HepG2 (cell line): Measurements from ENCODE around the gene LONP1. TPM values are rescaled to one million over a fixed set of nuclear protein-coding genes. Genes with fewer than 3 reads are reported as not detected.

ENCODE experiments used
- CREB1 ChIP-seq, 2 experiments: fragments of 450-650 bp in 1 of 2; IDR thresholded peaks; 2 replicates each; pipeline ENCODE4 v1.6.1; 2016 to 2017; ENCODE audit warnings: control low read depth in 1 of 2, mild to moderate bottlenecking in 1 of 2, missing compliant biosample characterization in 1 of 2, missing genetic modification characterization in 1 of 2
- E2F2 ChIP-seq: sonication (generic); formaldehyde crosslinking; IDR thresholded peaks from 2 replicates; pipeline ENCODE4 v1.4.0; 2020; ENCODE audit warnings: missing genetic modification reagents, borderline replicate concordance
- FOXM1 ChIP-seq: sonication (generic); formaldehyde crosslinking; IDR thresholded peaks from 2 replicates; pipeline ENCODE4 v1.5.0; 2020; ENCODE audit warnings: missing genetic modification reagents
- ONECUT2 ChIP-seq: sonication (generic); formaldehyde crosslinking; IDR thresholded peaks from 2 replicates; pipeline ENCODE4 v1.4.0; 2020; ENCODE audit warnings: missing genetic modification reagents
- POLR2AphosphoS5 ChIP-seq: IDR thresholded peaks from 2 replicates; pipeline ENCODE4 v1.6.1; 2012; ENCODE audit warnings: low read depth, low read length
- STAT5B ChIP-seq: sonication (generic); formaldehyde crosslinking; IDR thresholded peaks from 2 replicates; pipeline ENCODE4 v1.4.0; 2020; ENCODE audit warnings: missing genetic modification reagents
- TFDP2 ChIP-seq: sonication (generic); formaldehyde crosslinking; IDR thresholded peaks from 2 replicates; pipeline ENCODE4 v1.4.0; 2020; ENCODE audit warnings: missing genetic modification reagents
- ZFP62 ChIP-seq: sonication (generic); formaldehyde crosslinking; IDR thresholded peaks from 2 replicates; pipeline ENCODE4 v1.4.0; 2020; ENCODE audit warnings: missing genetic modification reagents
- ZNF136 ChIP-seq: sonication (generic); formaldehyde crosslinking; IDR thresholded peaks from 2 replicates; pipeline ENCODE4 v1.8.1; 2022; ENCODE audit warnings: low read depth, mild to moderate bottlenecking, moderate library complexity, missing genetic modification reagents
- ZNF24 ChIP-seq: fragments of 450-650 bp; IDR thresholded peaks from 2 replicates; pipeline ENCODE4 v1.6.1; 2017; ENCODE audit warnings: antibody characterized with exemption, mild to moderate bottlenecking
- ZNF503 ChIP-seq: sonication (generic); formaldehyde crosslinking; IDR thresholded peaks from 2 replicates; pipeline ENCODE4 v1.4.0; 2020; ENCODE audit warnings: missing genetic modification reagents
- ZNF556 ChIP-seq: sonication (generic); formaldehyde crosslinking; IDR thresholded peaks from 2 replicates; pipeline ENCODE4 v1.4.0; 2020; ENCODE audit warnings: mild to moderate bottlenecking, missing genetic modification reagents, borderline replicate concordance
- ZSCAN22 ChIP-seq: sonication (generic); formaldehyde crosslinking; IDR thresholded peaks from 2 replicates; pipeline ENCODE4 v1.4.0; 2020; ENCODE audit warnings: mild to moderate bottlenecking, missing genetic modification reagents
- polyA plus RNA-seq, 8 experiments: library from polyadenylated mRNA; depleted of rRNA in 3 of 8; stranded (reverse) in 7 of 8; unstranded in 1 of 8; fragments of >200 nt; fragmentation: Illumina TruSeq in 4 of 8; extraction: Trizol in 4 of 8; gene quantifications; 2 replicates each; pipeline versions ENCODE4 v1.2.1 to v1.2.3, GENCODE V29; 2011 to 2016; ENCODE audit warnings: low read depth in 4 of 8, missing spikeins in 1 of 8, mixed read lengths in 1 of 8; ENCODE audit not compliant: insufficient read depth in 1 of 8
- total RNA-seq, 5 experiments: library from RNA; depleted of rRNA; stranded (reverse); fragments of >200 nt; fragmentation: Illumina TruSeq; extraction: Trizol; gene quantifications; 2 replicates each; pipeline ENCODE4 v1.2.3, GENCODE V29; 2016; ENCODE audit warnings: low read depth in 1 of 5
- TF ChIP-seq, protein P1 (sequence below): sonication (generic); formaldehyde crosslinking; IDR thresholded peaks from 2 replicates; pipeline ENCODE4 v1.4.0; 2020; ENCODE audit warnings: missing genetic modification reagents
- TF ChIP-seq, protein P2 (sequence below): fragments of 450-650 bp; IDR thresholded peaks from 2 replicates; pipeline ENCODE4 v1.6.1; 2016
- TF ChIP-seq, protein P3 (sequence below): sonication (generic); formaldehyde crosslinking; IDR thresholded peaks from 2 replicates; pipeline ENCODE4 v1.4.0; 2020; ENCODE audit warnings: mild to moderate bottlenecking, missing genetic modification reagents
- TF ChIP-seq, protein P4 (sequence below): sonication (generic); formaldehyde crosslinking; IDR thresholded peaks from 2 replicates; pipeline ENCODE4 v1.4.0; 2020; ENCODE audit warnings: mild to moderate bottlenecking, missing genetic modification reagents

The LONP1 gene
- total and polyA plus RNA-seq, 2 of the 13 experiments (the other 11 are each of a cell fraction or from before 2014, with no cell fraction given) = 59.5 to 76.8 TPM

- TF ChIP-seq ZNF24 = no peak
- peak; percentile 98 for TF ChIP-seq POLR2AphosphoS5
- no peak for TF ChIP-seq CREB1 (IDR thresholded peaks at IDR 0.05)
- TF ChIP-seq CREB1 (CRISPR knock-in tag; IDR thresholded peaks at IDR 0.05) = no peak
- no peak for TF ChIP-seq ZSCAN22
- peak; percentile 76; the same call in 1 of the 2 replicates for TF ChIP-seq ZNF556 (CRISPR knock-in tag)
- TF ChIP-seq FOXM1 (CRISPR knock-in tag) = no peak
- 0 out of 2 replicates have a peak, but pooled peaks have one; percentile 31 for TF ChIP-seq ONECUT2 (CRISPR knock-in tag)
- TF ChIP-seq, protein P1, sequence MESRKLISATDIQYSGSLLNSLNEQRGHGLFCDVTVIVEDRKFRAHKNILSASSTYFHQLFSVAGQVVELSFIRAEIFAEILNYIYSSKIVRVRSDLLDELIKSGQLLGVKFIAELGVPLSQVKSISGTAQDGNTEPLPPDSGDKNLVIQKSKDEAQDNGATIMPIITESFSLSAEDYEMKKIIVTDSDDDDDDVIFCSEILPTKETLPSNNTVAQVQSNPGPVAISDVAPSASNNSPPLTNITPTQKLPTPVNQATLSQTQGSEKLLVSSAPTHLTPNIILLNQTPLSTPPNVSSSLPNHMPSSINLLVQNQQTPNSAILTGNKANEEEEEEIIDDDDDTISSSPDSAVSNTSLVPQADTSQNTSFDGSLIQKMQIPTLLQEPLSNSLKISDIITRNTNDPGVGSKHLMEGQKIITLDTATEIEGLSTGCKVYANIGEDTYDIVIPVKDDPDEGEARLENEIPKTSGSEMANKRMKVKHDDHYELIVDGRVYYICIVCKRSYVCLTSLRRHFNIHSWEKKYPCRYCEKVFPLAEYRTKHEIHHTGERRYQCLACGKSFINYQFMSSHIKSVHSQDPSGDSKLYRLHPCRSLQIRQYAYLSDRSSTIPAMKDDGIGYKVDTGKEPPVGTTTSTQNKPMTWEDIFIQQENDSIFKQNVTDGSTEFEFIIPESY (CRISPR knock-in tag) = peak; percentile 45; the same call in 1 of the 2 replicates
- no peak for TF ChIP-seq ZFP62 (CRISPR knock-in tag)
- TF ChIP-seq ZNF503 (CRISPR knock-in tag) = 0 out of 2 replicates have a peak, but pooled peaks have one; percentile 63
- TF ChIP-seq, protein P2, sequence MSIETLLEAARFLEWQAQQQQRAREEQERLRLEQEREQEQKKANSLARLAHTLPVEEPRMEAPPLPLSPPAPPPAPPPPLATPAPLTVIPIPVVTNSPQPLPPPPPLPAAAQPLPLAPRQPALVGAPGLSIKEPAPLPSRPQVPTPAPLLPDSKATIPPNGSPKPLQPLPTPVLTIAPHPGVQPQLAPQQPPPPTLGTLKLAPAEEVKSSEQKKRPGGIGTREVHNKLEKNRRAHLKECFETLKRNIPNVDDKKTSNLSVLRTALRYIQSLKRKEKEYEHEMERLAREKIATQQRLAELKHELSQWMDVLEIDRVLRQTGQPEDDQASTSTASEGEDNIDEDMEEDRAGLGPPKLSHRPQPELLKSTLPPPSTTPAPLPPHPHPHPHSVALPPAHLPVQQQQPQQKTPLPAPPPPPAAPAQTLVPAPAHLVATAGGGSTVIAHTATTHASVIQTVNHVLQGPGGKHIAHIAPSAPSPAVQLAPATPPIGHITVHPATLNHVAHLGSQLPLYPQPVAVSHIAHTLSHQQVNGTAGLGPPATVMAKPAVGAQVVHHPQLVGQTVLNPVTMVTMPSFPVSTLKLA = no peak
- TF ChIP-seq, protein P3, sequence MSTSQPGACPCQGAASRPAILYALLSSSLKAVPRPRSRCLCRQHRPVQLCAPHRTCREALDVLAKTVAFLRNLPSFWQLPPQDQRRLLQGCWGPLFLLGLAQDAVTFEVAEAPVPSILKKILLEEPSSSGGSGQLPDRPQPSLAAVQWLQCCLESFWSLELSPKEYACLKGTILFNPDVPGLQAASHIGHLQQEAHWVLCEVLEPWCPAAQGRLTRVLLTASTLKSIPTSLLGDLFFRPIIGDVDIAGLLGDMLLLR (CRISPR knock-in tag) = no peak; the same call in 1 of the 2 replicates
- peak; percentile 68; the same call in 1 of the 2 replicates for TF ChIP-seq E2F2 (CRISPR knock-in tag)
- no peak for TF ChIP-seq STAT5B (CRISPR knock-in tag)
- TF ChIP-seq ZNF136 (CRISPR knock-in tag) = peak; percentile 97
- TF ChIP-seq TFDP2 (CRISPR knock-in tag) = peak; percentile 29; the same call in 1 of the 2 replicates
- TF ChIP-seq, protein P4, sequence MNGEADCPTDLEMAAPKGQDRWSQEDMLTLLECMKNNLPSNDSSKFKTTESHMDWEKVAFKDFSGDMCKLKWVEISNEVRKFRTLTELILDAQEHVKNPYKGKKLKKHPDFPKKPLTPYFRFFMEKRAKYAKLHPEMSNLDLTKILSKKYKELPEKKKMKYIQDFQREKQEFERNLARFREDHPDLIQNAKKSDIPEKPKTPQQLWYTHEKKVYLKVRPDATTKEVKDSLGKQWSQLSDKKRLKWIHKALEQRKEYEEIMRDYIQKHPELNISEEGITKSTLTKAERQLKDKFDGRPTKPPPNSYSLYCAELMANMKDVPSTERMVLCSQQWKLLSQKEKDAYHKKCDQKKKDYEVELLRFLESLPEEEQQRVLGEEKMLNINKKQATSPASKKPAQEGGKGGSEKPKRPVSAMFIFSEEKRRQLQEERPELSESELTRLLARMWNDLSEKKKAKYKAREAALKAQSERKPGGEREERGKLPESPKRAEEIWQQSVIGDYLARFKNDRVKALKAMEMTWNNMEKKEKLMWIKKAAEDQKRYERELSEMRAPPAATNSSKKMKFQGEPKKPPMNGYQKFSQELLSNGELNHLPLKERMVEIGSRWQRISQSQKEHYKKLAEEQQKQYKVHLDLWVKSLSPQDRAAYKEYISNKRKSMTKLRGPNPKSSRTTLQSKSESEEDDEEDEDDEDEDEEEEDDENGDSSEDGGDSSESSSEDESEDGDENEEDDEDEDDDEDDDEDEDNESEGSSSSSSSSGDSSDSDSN (CRISPR knock-in tag) = peak; percentile 93
These were observed 29.6 kb downstream of the LONP1 start, which contains the start of gene RPL36 (continued) for GRCh38 chr19:5690125-5690954.
